Measurements from ENCODE around the gene SCAP. TPM values are rescaled to one million over a fixed set of nuclear protein-coding genes. Genes with fewer than 3 reads are reported as not detected.

Gene SCAP
- total and polyA plus RNA-seq, 2 of the 13 experiments (the other 11 are each of a cell fraction or from before 2014, with no cell fraction given) = 40.4 to 53.3 TPM

DNA sequence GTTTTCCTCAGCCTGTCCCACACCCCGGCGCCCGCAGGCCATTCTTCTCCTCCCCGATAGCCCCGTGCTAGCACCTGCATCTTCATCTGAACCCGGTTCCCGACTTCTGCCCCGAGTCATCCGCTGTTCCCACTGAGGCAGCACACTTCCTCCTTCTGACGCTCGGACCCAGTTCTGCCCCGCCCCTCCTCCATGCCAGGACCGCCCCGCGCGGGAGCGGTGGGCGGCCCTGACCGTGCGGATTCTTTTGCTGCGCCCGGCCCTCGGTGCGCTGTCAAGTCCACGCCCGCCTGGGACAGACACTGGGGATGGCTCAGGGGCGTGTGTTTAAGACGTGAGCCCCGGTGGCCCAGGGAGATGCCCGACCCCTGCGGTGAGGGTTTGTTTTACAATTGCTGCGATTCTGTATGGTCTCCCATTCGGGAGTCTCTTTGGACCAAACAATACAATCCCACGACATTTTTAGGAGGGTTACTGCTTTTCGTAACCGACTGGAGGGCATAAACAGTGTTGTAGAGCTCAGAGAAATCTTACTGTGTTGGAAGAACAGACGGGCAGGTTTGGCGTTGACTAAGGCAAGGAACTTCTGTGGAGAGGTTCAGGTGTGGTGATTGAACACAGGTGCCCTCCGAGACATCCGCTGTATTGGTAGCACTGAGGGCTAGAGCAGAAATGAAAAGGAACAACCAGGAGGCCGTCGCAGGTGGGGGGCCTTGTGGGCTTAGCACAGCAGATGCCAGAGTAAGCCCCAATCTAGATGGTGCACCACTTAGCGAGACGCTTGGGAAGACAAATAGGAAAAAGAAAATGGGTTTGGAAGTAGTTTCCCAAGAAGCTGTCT, 94.2 kb downstream of the SCAP start (continued):
- TF ChIP-seq, protein P1, sequence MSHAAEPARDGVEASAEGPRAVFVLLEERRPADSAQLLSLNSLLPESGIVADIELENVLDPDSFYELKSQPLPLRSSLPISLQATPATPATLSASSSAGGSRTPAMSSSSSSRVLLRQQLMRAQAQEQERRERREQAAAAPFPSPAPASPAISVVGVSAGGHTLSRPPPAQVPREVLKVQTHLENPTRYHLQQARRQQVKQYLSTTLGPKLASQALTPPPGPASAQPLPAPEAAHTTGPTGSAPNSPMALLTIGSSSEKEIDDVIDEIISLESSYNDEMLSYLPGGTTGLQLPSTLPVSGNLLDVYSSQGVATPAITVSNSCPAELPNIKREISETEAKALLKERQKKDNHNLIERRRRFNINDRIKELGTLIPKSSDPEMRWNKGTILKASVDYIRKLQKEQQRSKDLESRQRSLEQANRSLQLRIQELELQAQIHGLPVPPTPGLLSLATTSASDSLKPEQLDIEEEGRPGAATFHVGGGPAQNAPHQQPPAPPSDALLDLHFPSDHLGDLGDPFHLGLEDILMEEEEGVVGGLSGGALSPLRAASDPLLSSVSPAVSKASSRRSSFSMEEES (CRISPR knock-in tag; IDR thresholded peaks at IDR 0.05) = no peak
- TF ChIP-seq MAZ (IDR thresholded peaks at IDR 0.05; ENCODE audit: borderline replicate concordance, low read depth, low read length) = no peak
- TF ChIP-seq MAZ (CRISPR knock-in tag; IDR thresholded peaks at IDR 0.05; ENCODE audit: low read depth) = peak; percentile 48; the same call in 1 of the 2 replicates
- TF ChIP-seq, protein P2, sequence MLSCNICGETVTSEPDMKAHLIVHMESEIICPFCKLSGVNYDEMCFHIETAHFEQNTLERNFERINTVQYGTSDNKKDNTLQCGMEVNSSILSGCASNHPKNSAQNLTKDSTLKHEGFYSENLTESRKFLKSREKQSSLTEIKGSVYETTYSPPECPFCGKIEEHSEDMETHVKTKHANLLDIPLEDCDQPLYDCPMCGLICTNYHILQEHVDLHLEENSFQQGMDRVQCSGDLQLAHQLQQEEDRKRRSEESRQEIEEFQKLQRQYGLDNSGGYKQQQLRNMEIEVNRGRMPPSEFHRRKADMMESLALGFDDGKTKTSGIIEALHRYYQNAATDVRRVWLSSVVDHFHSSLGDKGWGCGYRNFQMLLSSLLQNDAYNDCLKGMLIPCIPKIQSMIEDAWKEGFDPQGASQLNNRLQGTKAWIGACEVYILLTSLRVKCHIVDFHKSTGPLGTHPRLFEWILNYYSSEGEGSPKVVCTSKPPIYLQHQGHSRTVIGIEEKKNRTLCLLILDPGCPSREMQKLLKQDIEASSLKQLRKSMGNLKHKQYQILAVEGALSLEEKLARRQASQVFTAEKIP (CRISPR knock-in tag; IDR thresholded peaks at IDR 0.05; ENCODE audit: borderline replicate concordance) = no peak
- TF ChIP-seq, protein P3, sequence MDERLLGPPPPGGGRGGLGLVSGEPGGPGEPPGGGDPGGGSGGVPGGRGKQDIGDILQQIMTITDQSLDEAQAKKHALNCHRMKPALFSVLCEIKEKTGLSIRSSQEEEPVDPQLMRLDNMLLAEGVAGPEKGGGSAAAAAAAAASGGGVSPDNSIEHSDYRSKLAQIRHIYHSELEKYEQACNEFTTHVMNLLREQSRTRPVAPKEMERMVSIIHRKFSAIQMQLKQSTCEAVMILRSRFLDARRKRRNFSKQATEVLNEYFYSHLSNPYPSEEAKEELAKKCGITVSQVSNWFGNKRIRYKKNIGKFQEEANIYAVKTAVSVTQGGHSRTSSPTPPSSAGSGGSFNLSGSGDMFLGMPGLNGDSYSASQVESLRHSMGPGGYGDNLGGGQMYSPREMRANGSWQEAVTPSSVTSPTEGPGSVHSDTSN (CRISPR knock-in tag; IDR thresholded peaks at IDR 0.05) = no peak
- TF ChIP-seq ZNF44 (CRISPR knock-in tag; IDR thresholded peaks at IDR 0.05) = no peak
- TF ChIP-seq ZNF749 (CRISPR knock-in tag; IDR thresholded peaks at IDR 0.05; ENCODE audit: borderline replicate concordance) = no peak
- no peak for TF ChIP-seq SRSF9 (IDR thresholded peaks at IDR 0.05; ENCODE audit: borderline replicate concordance, insufficient read depth, low read depth, low read length, poor library complexity, severe bottlenecking)
- no peak for TF ChIP-seq SRY (CRISPR knock-in tag; IDR thresholded peaks at IDR 0.05)
- TF ChIP-seq ZNF616 (CRISPR knock-in tag; IDR thresholded peaks at IDR 0.05; ENCODE audit: low read depth) = no peak
- TF ChIP-seq TP53 (CRISPR knock-in tag; conservative IDR thresholded peaks at IDR 0.05) = no peak
- no peak for TF ChIP-seq GATAD2A (CRISPR knock-in tag; IDR thresholded peaks at IDR 0.05)
- no peak for TF ChIP-seq ZNF33A (CRISPR knock-in tag; IDR thresholded peaks at IDR 0.05; ENCODE audit: borderline replicate concordance)
- no peak for TF ChIP-seq ZMAT3 (CRISPR knock-in tag; conservative IDR thresholded peaks at IDR 0.05)
- TF ChIP-seq, protein P4, sequence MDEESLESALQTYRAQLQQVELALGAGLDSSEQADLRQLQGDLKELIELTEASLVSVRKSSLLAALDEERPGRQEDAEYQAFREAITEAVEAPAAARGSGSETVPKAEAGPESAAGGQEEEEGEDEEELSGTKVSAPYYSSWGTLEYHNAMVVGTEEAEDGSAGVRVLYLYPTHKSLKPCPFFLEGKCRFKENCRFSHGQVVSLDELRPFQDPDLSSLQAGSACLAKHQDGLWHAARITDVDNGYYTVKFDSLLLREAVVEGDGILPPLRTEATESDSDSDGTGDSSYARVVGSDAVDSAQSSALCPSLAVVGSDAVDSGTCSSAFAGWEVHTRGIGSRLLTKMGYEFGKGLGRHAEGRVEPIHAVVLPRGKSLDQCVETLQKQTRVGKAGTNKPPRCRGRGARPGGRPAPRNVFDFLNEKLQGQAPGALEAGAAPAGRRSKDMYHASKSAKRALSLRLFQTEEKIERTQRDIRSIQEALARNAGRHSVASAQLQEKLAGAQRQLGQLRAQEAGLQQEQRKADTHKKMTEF (CRISPR knock-in tag; IDR thresholded peaks at IDR 0.05) = no peak; the same call in 1 of the 2 replicates
- TF ChIP-seq ZFP36L2 (CRISPR knock-in tag; IDR thresholded peaks at IDR 0.05) = no peak
- TF ChIP-seq TOE1 (CRISPR knock-in tag; IDR thresholded peaks at IDR 0.05) = no peak
- TF ChIP-seq, protein P5, sequence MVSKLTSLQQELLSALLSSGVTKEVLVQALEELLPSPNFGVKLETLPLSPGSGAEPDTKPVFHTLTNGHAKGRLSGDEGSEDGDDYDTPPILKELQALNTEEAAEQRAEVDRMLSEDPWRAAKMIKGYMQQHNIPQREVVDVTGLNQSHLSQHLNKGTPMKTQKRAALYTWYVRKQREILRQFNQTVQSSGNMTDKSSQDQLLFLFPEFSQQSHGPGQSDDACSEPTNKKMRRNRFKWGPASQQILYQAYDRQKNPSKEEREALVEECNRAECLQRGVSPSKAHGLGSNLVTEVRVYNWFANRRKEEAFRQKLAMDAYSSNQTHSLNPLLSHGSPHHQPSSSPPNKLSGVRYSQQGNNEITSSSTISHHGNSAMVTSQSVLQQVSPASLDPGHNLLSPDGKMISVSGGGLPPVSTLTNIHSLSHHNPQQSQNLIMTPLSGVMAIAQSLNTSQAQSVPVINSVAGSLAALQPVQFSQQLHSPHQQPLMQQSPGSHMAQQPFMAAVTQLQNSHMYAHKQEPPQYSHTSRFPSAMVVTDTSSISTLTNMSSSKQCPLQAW (CRISPR knock-in tag; IDR thresholded peaks at IDR 0.05) = peak; percentile 16; the same call in 1 of the 2 replicates
- TF ChIP-seq CBX5 (CRISPR knock-in tag; IDR thresholded peaks at IDR 0.05; ENCODE audit: borderline replicate concordance) = 0 out of 2 replicates have a peak, but pooled peaks have one; percentile 15

Data from HepG2 (cell line).